HepG2 (cell line): ENCODE results near the gene URGCP. TPM values are rescaled to one million over a fixed set of nuclear protein-coding genes. Genes with fewer than 3 reads are reported as not detected.

ENCODE experiments used
- ATAC-seq: fragments of 200-7000 bp; cut with Tn5 transposase; 3 replicates; pipeline ENCODE4 v1.9.1; 2020; ENCODE audit warnings: mild to moderate bottlenecking, moderate library complexity
- BruUV-seq: library from RNA; stranded (reverse); fragments of 400-500 nt; replicated peaks from 2 replicates; lab custom pipeline; 2021; lab: Mats Ljungman, UMichigan
- CTCF ChIA-PET: fragments of 300-600 bp; formaldehyde crosslinking; extraction: SDS; loops from one replicate; lab custom pipeline; 2021; ENCODE audit warnings: low total read pairs, inconsistent platforms, low intra/inter-chr PET ratio; lab: Yijun Ruan, JAX
- POLR2A ChIA-PET: fragments of 350-600 bp; sonication (Branson Sonifier 250); formaldehyde crosslinking; loops from one replicate; lab custom pipeline; 2020; ENCODE audit warnings: antibody characterized with exemption, inconsistent platforms; lab: Yijun Ruan, JAX
- DNase-seq: peaks from one replicate; pipeline ENCODE4 v3.0.0-alpha.2; 2015; ENCODE audit warnings: low spot score
- FAIRE-seq: peaks from 3 replicates; lab custom pipeline; 2011; peaks lifted over from hg19 to GRCh38; lab: Jason Lieb, UNC
- H2AFZ ChIP-seq: one replicate; pipeline ENCODE4 v1.6.1; 2011; ENCODE audit warnings: low read length, inconsistent platforms
- H3K27ac ChIP-seq: fragments of 300-600 bp; 3 replicates; pipeline ENCODE4 v1.8.0; 2011; ENCODE audit warnings: mixed run types, mild to moderate bottlenecking, mixed read lengths, low read length, inconsistent platforms; ENCODE audit not compliant: insufficient read depth; ENCODE audit errors: extremely low read length
- H3K27me3 ChIP-seq, 2 experiments: fragments of 200-600 bp in 1 of 2; 2 replicates in 1 of 2; 3 replicates in 1 of 2; pipeline versions ENCODE4 v1.6.0 to v1.8.0; 2011; ENCODE audit warnings: low read length in 2 of 2, mild to moderate bottlenecking in 2 of 2, moderate library complexity in 2 of 2, inconsistent platforms in 1 of 2; ENCODE audit not compliant: insufficient read depth in 2 of 2, control insufficient read depth in 1 of 2
- H3K36me3 ChIP-seq, 2 experiments: fragments of 200-600 bp in 1 of 2; replicated peaks in 1 of 2; 2 replicates in 1 of 2; 3 replicates in 1 of 2; pipeline versions ENCODE4 v1.5.1 to v1.8.0; 2011; ENCODE audit warnings: low read length in 2 of 2, inconsistent platforms in 1 of 2; ENCODE audit not compliant: insufficient read depth in 2 of 2, control insufficient read depth in 1 of 2
- H3K4me1 ChIP-seq: 2 replicates; pipeline ENCODE4 v1.5.1; 2012; ENCODE audit warnings: low read length, inconsistent platforms; ENCODE audit not compliant: insufficient read depth
- H3K4me2 ChIP-seq: 2 replicates; pipeline ENCODE4 v1.6.0; 2011; ENCODE audit warnings: low read depth, low read length, inconsistent platforms
- H3K4me3 ChIP-seq, 3 experiments: fragments of 200-600 bp in 1 of 3; sonication (generic), shearing (Covaris generic) in 1 of 3; replicated peaks in 1 of 3; 2 replicates each; pipeline ENCODE4 v1.5.1; 2011 to 2016; ENCODE audit warnings: low read length in 3 of 3, inconsistent platforms in 2 of 3, low read depth in 2 of 3, mild to moderate bottlenecking in 2 of 3, control low read depth in 1 of 3, mixed read lengths in 1 of 3; ENCODE audit not compliant: insufficient read depth in 1 of 3
- H3K79me2 ChIP-seq: one replicate; pipeline ENCODE4 v1.6.1; 2011; ENCODE audit warnings: low read length, inconsistent platforms; ENCODE audit not compliant: insufficient read depth
- H3K9ac ChIP-seq: 2 replicates; pipeline ENCODE4 v1.6.0; 2011; ENCODE audit warnings: mild to moderate bottlenecking, low read depth, low read length, inconsistent platforms; ENCODE audit not compliant: insufficient read depth
- H3K9me3 ChIP-seq: 2 replicates; pipeline ENCODE4 v1.5.1; 2012; ENCODE audit warnings: mild to moderate bottlenecking, low read length
- H4K20me1 ChIP-seq: 2 replicates; pipeline ENCODE4 v1.6.0; 2011; ENCODE audit warnings: inconsistent platforms, mild to moderate bottlenecking, low read length, moderate library complexity; ENCODE audit not compliant: insufficient read depth
- BRCA1 ChIP-seq: sonication (generic); formaldehyde crosslinking; IDR thresholded peaks from 2 replicates; pipeline ENCODE4 v1.4.0; 2020; ENCODE audit warnings: missing genetic modification reagents
- CREB1 ChIP-seq, 2 experiments: fragments of 450-650 bp in 1 of 2; IDR thresholded peaks; 2 replicates each; pipeline ENCODE4 v1.6.1; 2016 to 2017; ENCODE audit warnings: control low read depth in 1 of 2, mild to moderate bottlenecking in 1 of 2, missing compliant biosample characterization in 1 of 2, missing genetic modification characterization in 1 of 2
- DNMT3B ChIP-seq: conservative IDR thresholded peaks from 2 replicates; pipeline ENCODE4 v1.6.1; 2016; ENCODE audit warnings: missing biosample characterization, control low read depth
- STAT5B ChIP-seq: sonication (generic); formaldehyde crosslinking; IDR thresholded peaks from 2 replicates; pipeline ENCODE4 v1.4.0; 2020; ENCODE audit warnings: missing genetic modification reagents
- ZNF234 ChIP-seq: sonication (generic); formaldehyde crosslinking; conservative IDR thresholded peaks from 2 replicates; pipeline ENCODE4 v1.5.1; 2020; ENCODE audit warnings: mild to moderate bottlenecking, missing genetic modification reagents
- ZNF30 ChIP-seq: sonication (generic); formaldehyde crosslinking; IDR thresholded peaks from 2 replicates; pipeline ENCODE4 v1.5.0; 2020; ENCODE audit warnings: mild to moderate bottlenecking, missing genetic modification reagents
- ZNF605 ChIP-seq: sonication (generic); formaldehyde crosslinking; IDR thresholded peaks from 2 replicates; pipeline ENCODE4 v1.8.0; 2022; ENCODE audit warnings: mild to moderate bottlenecking, missing genetic modification reagents
- WGBS: methylation state at CpG from one replicate; pipeline ENCODE4 v1.1.6; 2017; ENCODE audit warnings: low lambda C conversion rate; 5-methylcytosine and 5-hydroxymethylcytosine counted together
- in situ Hi-C: cut with HindIII; loops from 2 replicates; pipeline ENCODE4 v1.10.0; 2017; ENCODE audit warnings: low pct_unique_long_range_greater_than_20kb; ENCODE audit not compliant: extremely low pct_ligation_motif_present
- intact Hi-C: fragments of 100-400 bp; cut with micrococcal nuclease; formaldehyde crosslinking; loops from one replicate; pipeline ENCODE4 v1.10.0; 2022; ENCODE audit not compliant: unreplicated experiment
- polyA plus RNA-seq, 8 experiments: library from polyadenylated mRNA; depleted of rRNA in 3 of 8; stranded (reverse) in 7 of 8; unstranded in 1 of 8; fragments of >200 nt; fragmentation: Illumina TruSeq in 4 of 8; extraction: Trizol in 4 of 8; gene quantifications; 2 replicates each; pipeline versions ENCODE4 v1.2.1 to v1.2.3, GENCODE V29; 2011 to 2016; ENCODE audit warnings: low read depth in 4 of 8, missing spikeins in 1 of 8, mixed read lengths in 1 of 8; ENCODE audit not compliant: insufficient read depth in 1 of 8
- total RNA-seq, 5 experiments: library from RNA; depleted of rRNA; stranded (reverse); fragments of >200 nt; fragmentation: Illumina TruSeq; extraction: Trizol; gene quantifications; 2 replicates each; pipeline ENCODE4 v1.2.3, GENCODE V29; 2016; ENCODE audit warnings: low read depth in 1 of 5
- TF ChIP-seq, protein P1 (sequence below): sonication (generic); formaldehyde crosslinking; IDR thresholded peaks from 2 replicates; pipeline ENCODE4 v1.5.0; 2020; ENCODE audit warnings: mild to moderate bottlenecking, missing genetic modification reagents

The URGCP gene
- total and polyA plus RNA-seq, 2 of the 13 experiments (the other 11 are each of a cell fraction or from before 2014, with no cell fraction given), result 22.3 to 25.8 TPM

- in situ Hi-C loops, result no loop called here
- peaks cover 13% of the 10 kb centered on the region for H3K4me1 ChIP-seq
- BruUV-seq, result no TSS peak
- ChIA-PET CTCF (no interaction called here), POLR2A (interaction anchor here (1.8 kb wide), 1 partner anchor 39 kb away, joined by 5 read pairs; no protein-coding TSS in a partner anchor)
- no peaks in the 10 kb centered on the region for H3K27me3 ChIP-seq
- H3K79me2 ChIP-seq, result no peaks in the 10 kb centered on the region
- H2AFZ ChIP-seq, result no peak overlapping the region
- WGBS, result 82% methylated on average over 10 of the region's 13 CpGs
- TF ChIP-seq DNMT3B (CRISPR knock-in tag) (no peak), BRCA1 (CRISPR knock-in tag) (no peak), STAT5B (CRISPR knock-in tag) (no peak), ZNF30 (CRISPR knock-in tag) (no peak), ZNF605 (no peak), ZNF234 (CRISPR knock-in tag) (no peak), CREB1 (IDR thresholded peaks at IDR 0.05) (no peak), CREB1 (CRISPR knock-in tag; IDR thresholded peaks at IDR 0.05) (no peak)
- TF ChIP-seq, protein P1, sequence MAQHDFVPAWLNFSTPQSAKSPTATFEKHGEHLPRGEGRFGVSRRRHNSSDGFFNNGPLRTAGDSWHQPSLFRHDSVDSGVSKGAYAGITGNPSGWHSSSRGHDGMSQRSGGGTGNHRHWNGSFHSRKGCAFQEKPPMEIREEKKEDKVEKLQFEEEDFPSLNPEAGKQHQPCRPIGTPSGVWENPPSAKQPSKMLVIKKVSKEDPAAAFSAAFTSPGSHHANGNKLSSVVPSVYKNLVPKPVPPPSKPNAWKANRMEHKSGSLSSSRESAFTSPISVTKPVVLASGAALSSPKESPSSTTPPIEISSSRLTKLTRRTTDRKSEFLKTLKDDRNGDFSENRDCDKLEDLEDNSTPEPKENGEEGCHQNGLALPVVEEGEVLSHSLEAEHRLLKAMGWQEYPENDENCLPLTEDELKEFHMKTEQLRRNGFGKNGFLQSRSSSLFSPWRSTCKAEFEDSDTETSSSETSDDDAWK (CRISPR knock-in tag), result no peak
- 0 out of 5 replicates have a peak, but pooled peaks cover 0 to 5% of the 10 kb centered on the region in 2 experiments for H3K36me3 ChIP-seq
- no peaks in the 10 kb centered on the region for H4K20me1 ChIP-seq
- H3K9me3 ChIP-seq, result no peaks in the 10 kb centered on the region
- H3K9ac ChIP-seq, result no peak overlapping the region
- ATAC-seq (no peak; the same call in 1 of the 3 replicates), DNase-seq (no peak), FAIRE-seq (no peak)
- intact Hi-C loops, result loop anchor here (1.0 kb wide), 1 partner anchor 38 kb away; no protein-coding TSS in a partner anchor
- H3K4me3 ChIP-seq, result no peak overlapping the region
- no peak overlapping the region for H3K27ac ChIP-seq
- no peak overlapping the region for H3K4me2 ChIP-seq
Observed at GRCh38 chr7:43943417-43944187, 37.2 kb upstream of the URGCP start.
